Measurements from ENCODE around the gene CACNA1H. TPM values are rescaled to one million over a fixed set of nuclear protein-coding genes. Genes with fewer than 3 reads are reported as not detected.

CACNA1H gene
- total and polyA plus RNA-seq, 9 of the 15 experiments (the other 6 are each of a cell fraction or from before 2014, with no cell fraction given), result 0.10 to 0.18 TPM; not detected in 7

- ChIA-PET POLR2A (no interaction called here), CTCF (ENCODE audit: low intra/inter-chr PET ratio) (no interaction called here)
- DNase-seq (ENCODE audit: extremely low read depth in 1 of 4, low spot score in 3 of 4) (no peak), ATAC-seq (no peak), FAIRE-seq (no peak)
- in situ Hi-C loops (cut with MboI) (no loop called here), intact Hi-C loops (cut with micrococcal nuclease) (no loop called here)
- Histone ChIP-seq H3K9me3 (replicated peaks; ENCODE audit: control insufficient read depth, insufficient read depth, low read depth, low read length) (no peaks in the 10 kb centered on the region), H3K27me3 (ENCODE audit: control insufficient read depth in 2 of 2, insufficient read depth in 2 of 2, low read length in 2 of 2) (peaks cover 21 to 73% of the 10 kb centered on the region in 2 experiments; a peak in 3 of 5 replicates), H2AFZ (ENCODE audit: low read depth, low read length) (no peak overlapping the region), H3K4me1 (replicated peaks in 1 of 2; ENCODE audit: control insufficient read depth in 2 of 2, insufficient read depth in 2 of 2, low read length in 2 of 2) (peaks cover 0 to 71% of the 10 kb centered on the region in 2 experiments; a peak in 2 of 5 replicates), H3K79me2 (ENCODE audit: control insufficient read depth, insufficient read depth, low read length) (no peaks in the 10 kb centered on the region), H3K9ac (ENCODE audit: insufficient read depth in 1 of 2, low read depth in 2 of 2, low read length in 2 of 2) (no peak overlapping the region), H3K36me3 (ENCODE audit: control insufficient read depth, insufficient read depth, low read length) (no peaks in the 10 kb centered on the region), H3K9me1 (ENCODE audit: control insufficient read depth, insufficient read depth, low read length) (no peaks in the 10 kb centered on the region), H3K4me2 (ENCODE audit: insufficient read depth, low read length) (no peak overlapping the region), H3K4me3 (no peak overlapping the region), H3K27ac (ENCODE audit: extremely low read depth, low read depth, low read length) (no peak overlapping the region), H4K20me1 (replicated peaks; ENCODE audit: control insufficient read depth, insufficient read depth, low read length) (peaks cover 15% of the 10 kb centered on the region; the same call in 1 of the 2 replicates)
- WGBS (ENCODE audit: insufficient coverage, low coverage, missing lambda C conversion rate), result 11% methylated on average over 3 of the region's 13 CpGs
- no peak for TF ChIP-seq MBD2 (IDR thresholded peaks at IDR 0.05; ENCODE audit: borderline replicate concordance, low read depth)
- TF ChIP-seq ZNF224 (CRISPR knock-in tag; IDR thresholded peaks at IDR 0.05), result no peak
- no peak for TF ChIP-seq ZNF134 (CRISPR knock-in tag; conservative IDR thresholded peaks at IDR 0.05)
- TF ChIP-seq ZNF232 (CRISPR knock-in tag; IDR thresholded peaks at IDR 0.05), result no peak
- TF ChIP-seq, protein P1, sequence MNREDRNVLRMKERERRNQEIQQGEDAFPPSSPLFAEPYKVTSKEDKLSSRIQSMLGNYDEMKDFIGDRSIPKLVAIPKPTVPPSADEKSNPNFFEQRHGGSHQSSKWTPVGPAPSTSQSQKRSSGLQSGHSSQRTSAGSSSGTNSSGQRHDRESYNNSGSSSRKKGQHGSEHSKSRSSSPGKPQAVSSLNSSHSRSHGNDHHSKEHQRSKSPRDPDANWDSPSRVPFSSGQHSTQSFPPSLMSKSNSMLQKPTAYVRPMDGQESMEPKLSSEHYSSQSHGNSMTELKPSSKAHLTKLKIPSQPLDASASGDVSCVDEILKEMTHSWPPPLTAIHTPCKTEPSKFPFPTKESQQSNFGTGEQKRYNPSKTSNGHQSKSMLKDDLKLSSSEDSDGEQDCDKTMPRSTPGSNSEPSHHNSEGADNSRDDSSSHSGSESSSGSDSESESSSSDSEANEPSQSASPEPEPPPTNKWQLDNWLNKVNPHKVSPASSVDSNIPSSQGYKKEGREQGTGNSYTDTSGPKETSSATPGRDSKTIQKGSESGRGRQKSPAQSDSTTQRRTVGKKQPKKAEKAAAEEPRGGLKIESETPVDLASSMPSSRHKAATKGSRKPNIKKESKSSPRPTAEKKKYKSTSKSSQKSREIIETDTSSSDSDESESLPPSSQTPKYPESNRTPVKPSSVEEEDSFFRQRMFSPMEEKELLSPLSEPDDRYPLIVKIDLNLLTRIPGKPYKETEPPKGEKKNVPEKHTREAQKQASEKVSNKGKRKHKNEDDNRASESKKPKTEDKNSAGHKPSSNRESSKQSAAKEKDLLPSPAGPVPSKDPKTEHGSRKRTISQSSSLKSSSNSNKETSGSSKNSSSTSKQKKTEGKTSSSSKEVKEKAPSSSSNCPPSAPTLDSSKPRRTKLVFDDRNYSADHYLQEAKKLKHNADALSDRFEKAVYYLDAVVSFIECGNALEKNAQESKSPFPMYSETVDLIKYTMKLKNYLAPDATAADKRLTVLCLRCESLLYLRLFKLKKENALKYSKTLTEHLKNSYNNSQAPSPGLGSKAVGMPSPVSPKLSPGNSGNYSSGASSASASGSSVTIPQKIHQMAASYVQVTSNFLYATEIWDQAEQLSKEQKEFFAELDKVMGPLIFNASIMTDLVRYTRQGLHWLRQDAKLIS (CRISPR knock-in tag; IDR thresholded peaks at IDR 0.05), result no peak
- BruUV-seq (replicated peaks), result no TSS peak
Observed at GRCh38 chr16:1177750-1178149, 24.8 kb downstream of the CACNA1H start.

Data from K562 (cell line).